Heart left ventricle (tissue), 16 donors: ENCODE results near the gene SSBP3. TPM values are rescaled to one million over a fixed set of nuclear protein-coding genes. Genes with fewer than 3 reads are reported as not detected.
"Not testable (repeated sequence)": the region's sequence is repeated elsewhere in the genome, so short reads cannot be mapped to it uniquely, and the experiment has no call there.

ENCODE experiments used
- ATAC-seq, 4 donors: fragments of 200-7000 bp; cut with Tn5 transposase; one replicate each; pipeline ENCODE4 v1.9.1; 2020 to 2022; ENCODE audit warnings: moderate library complexity in 4 of 4, mild to moderate bottlenecking in 3 of 4, moderate number of reproducible peaks in 1 of 4
- DNase-seq, 5 donors: peaks; one replicate each; pipeline ENCODE4 v3.0.0-alpha.2; 2020
- H3K27ac ChIP-seq, 12 donors: fragments of 200-600 bp; sonication (generic) in 4 of 12; one replicate each; pipeline versions ENCODE4 v1.5.0 to v1.8.0; 2016 to 2022; ENCODE audit warnings: mild to moderate bottlenecking in 2 of 12
- H3K27me3 ChIP-seq, 9 donors: fragments of 200-600 bp; sonication (generic) in 2 of 9; one replicate each; pipeline versions ENCODE4 v1.5.1 to v1.8.0; 2016 to 2022; ENCODE audit warnings: mild to moderate bottlenecking in 3 of 9
- H3K36me3 ChIP-seq, 9 donors: fragments of 200-600 bp; sonication (generic) in 2 of 9; one replicate each; pipeline versions ENCODE4 v1.5.0 to v1.8.0; 2018 to 2022; ENCODE audit warnings: mild to moderate bottlenecking in 2 of 9
- H3K4me1 ChIP-seq, 12 donors: fragments of 200-600 bp; sonication (generic) in 4 of 12; one replicate each; pipeline versions ENCODE4 v1.5.0 to v1.8.0; 2016 to 2022; ENCODE audit warnings: mild to moderate bottlenecking in 3 of 12
- H3K4me3 ChIP-seq, 12 donors: fragments of 200-600 bp; sonication (generic) in 4 of 12; one replicate each; pipeline versions ENCODE4 v1.5.0 to v1.8.0; 2017 to 2022; ENCODE audit warnings: mild to moderate bottlenecking in 9 of 12, moderate library complexity in 4 of 12
- H3K9me3 ChIP-seq, 12 donors: fragments of 200-600 bp; sonication (generic) in 4 of 12; one replicate each; pipeline versions ENCODE4 v1.5.0 to v1.8.0; 2016 to 2022; ENCODE audit warnings: mild to moderate bottlenecking in 1 of 12
- CTCF ChIP-seq, 12 donors: fragments of 200-600 bp; sonication (generic) in 4 of 12; IDR thresholded peaks; one replicate each; pipeline versions ENCODE4 v1.5.0 to v1.8.0; 2018 to 2022; ENCODE audit warnings: antibody characterized with exemption in 12 of 12, mild to moderate bottlenecking in 5 of 12
- POLR2A ChIP-seq, 2 donors: fragments of 450-650 bp; IDR thresholded peaks; one replicate each; pipeline ENCODE4 v1.6.1; 2017; ENCODE audit warnings: antibody characterized with exemption in 2 of 2, mild to moderate bottlenecking in 2 of 2, moderate library complexity in 2 of 2
- WGBS, 4 donors: extraction: QIAGEN DNeasy Blood & Tissue Kit in 2 of 4; methylation state at CpG; one replicate each; pipeline versions ENCODE4 v1.1.5 to v1.1.7; 2013 to 2018; 5-methylcytosine and 5-hydroxymethylcytosine counted together
- intact Hi-C, 10 donors: fragments of 100-400 bp; cut with DNase I; formaldehyde crosslinking; loops; one replicate each; pipeline versions ENCODE4 v1.11.1 to v1.14.2; 2022
- polyA plus RNA-seq, 2 donors: library from polyadenylated mRNA; stranded (reverse); fragments of 200-250 nt; gene quantifications; one replicate each; pipeline ENCODE4 v1.2.3, GENCODE V29; 2013
- total RNA-seq, 9 donors: library from RNA; depleted of rRNA in 2 of 9; stranded (reverse); fragments of >200 nt in 2 of 9; fragmentation: NEBNext Ultra II Directional in 3 of 9; extraction: Animal tissue kit (Norgen Biotek cat#: 25700) in 3 of 9; gene quantifications; one replicate each; pipeline versions ENCODE4 v1.1.0 to v1.2.4, GENCODE V29; 2016 to 2023
- donor health status: ischemic (EF 13 %, LVEDD 7.1; RV severe dilation, severe dysfunction).
- donor health status: healthy with polysubstance abuse.
- donor health status: DM: no; HTN: yes; CAD: no.
- donor health status: DM: no; HTN: no; CAD: no.
- donor health status: ischemic (EF 25% LVEDD 6.9; RV normal size, moderate dysfunction).
- donor health status: ischemic (EF 25% LVEDD 5.7; RV mildly dilated, moderate dysfunction).
- donor health status: healthy.
- donor health status: DM: yes; HTN: yes; CAD: no.
- donor health status: ischemic (EF 35%, LVEDD 5.7; RV mildly dilated, moderate dysfunction).
- donor health status: nonischemic (EF 11% LVEDD 7.7; RV severe dilation, severe dysfunction).
- donor health status: DM: yes; HTN: yes; CAD: no.
- donor health status: PGD.
- donor health status: ischemic (EF 29% LVEDD 5.4; RV normal size, mild dysfunction).
- donor health status: nonischemic (EF 23%, LVEDD 6.1; RV moderate dilation, normal function).

The SSBP3 gene
- total and polyA plus RNA-seq, 11 donors, result 20.8 to 61.8 (median 48.1) TPM

- H3K27me3 ChIP-seq, result no peaks in the 10 kb centered on the region
- H3K36me3 ChIP-seq, result peaks cover 0 to 75% (median 52%) of the 10 kb centered on the region in 9 donors
- DNase-seq (no peak), ATAC-seq (no peak)
- H3K27ac ChIP-seq, result no peak overlapping the region
- intact Hi-C loops, result no loop called here
- peaks cover 0 to 7% (median 0%) of the 10 kb centered on the region in 12 donors for H3K4me1 ChIP-seq
- 92 to 96% (median 95%) methylated on average over 5 of the region's 5 CpGs for WGBS, 4 donors
- no peaks in the 10 kb centered on the region for H3K9me3 ChIP-seq
- TF ChIP-seq CTCF (IDR thresholded peaks at IDR 0.05) (no peak), POLR2A (IDR thresholded peaks at IDR 0.05) (no peak)
- H3K4me3 ChIP-seq, result no peak overlapping the region
Observed at GRCh38 chr1:54239035-54239383, 167.2 kb downstream of the SSBP3 start.

GRCh38 chr1:54238353-54239034 lies 167.7 kb downstream of the SSBP3 start:
- Histone ChIP-seq H3K4me1 (peaks cover 0 to 7% (median 0%) of the 10 kb centered on the region in 12 donors), H3K36me3 (peaks cover 0 to 75% (median 51%) of the 10 kb centered on the region in 9 donors), H3K9me3 (no peaks in the 10 kb centered on the region), H3K27ac (no peak overlapping the region), H3K4me3 (no peak overlapping the region), H3K27me3 (no peaks in the 10 kb centered on the region)
- ATAC-seq (no peak), DNase-seq (no peak)
- 88 to 91% (median 90%) methylated on average over 12 of the region's 12 CpGs for WGBS, 4 donors
- no peak for TF ChIP-seq CTCF (IDR thresholded peaks at IDR 0.05)
- TF ChIP-seq POLR2A (IDR thresholded peaks at IDR 0.05), result no peak
- intact Hi-C loops, result no loop called here

GRCh38 chr1:54237586-54237985 lies 168.6 kb downstream of the SSBP3 start:
- no peak for TF ChIP-seq POLR2A (IDR thresholded peaks at IDR 0.05)
- TF ChIP-seq CTCF (IDR thresholded peaks at IDR 0.05), result no peak
- Histone ChIP-seq H3K9me3 (no peaks in the 10 kb centered on the region), H3K4me3 (no peak overlapping the region), H3K4me1 (peaks cover 0 to 7% (median 0%) of the 10 kb centered on the region in 12 donors), H3K36me3 (peaks cover 0 to 69% (median 44%) of the 10 kb centered on the region in 9 donors), H3K27me3 (no peaks in the 10 kb centered on the region), H3K27ac (no peak overlapping the region)
- DNase-seq, result no peak
- WGBS, 4 donors, result 90 to 98% (median 93%) methylated on average over 5 to 10 of the region's 10 CpGs
- no peak for ATAC-seq
- intact Hi-C loops, result no loop called here

GRCh38 chr1:54234284-54234683 lies 171.9 kb downstream of the SSBP3 start:
- 78 to 85% (median 82%) methylated on average over 2 of the region's 2 CpGs for WGBS, 4 donors
- DNase-seq (no peak), ATAC-seq (no peak)
- H3K4me1 ChIP-seq, result peaks cover 0 to 6% (median 2%) of the 10 kb centered on the region in 12 donors
- intact Hi-C loops, result no loop called here
- no peaks in the 10 kb centered on the region for H3K9me3 ChIP-seq
- no peak overlapping the region for H3K4me3 ChIP-seq
- no peaks in the 10 kb centered on the region for H3K27me3 ChIP-seq
- peaks cover 0 to 46% (median 28%) of the 10 kb centered on the region in 9 donors for H3K36me3 ChIP-seq
- no peak overlapping the region for H3K27ac ChIP-seq
- TF ChIP-seq POLR2A (IDR thresholded peaks at IDR 0.05) (no peak), CTCF (IDR thresholded peaks at IDR 0.05) (no peak)

- intact Hi-C loops, H3K27ac ChIP-seq, H3K9me3 ChIP-seq, H3K27me3 ChIP-seq, H3K4me3 ChIP-seq, DNase-seq, ATAC-seq: not testable (repeated sequence)
- Histone ChIP-seq H3K4me1 (peaks cover 0 to 12% (median 4%) of the 10 kb centered on the region in 12 donors), H3K36me3 (peaks cover 0 to 37% (median 28%) of the 10 kb centered on the region in 9 donors)
- 98 to 100% (median 98%) methylated on average over 9 to 33 of the region's 33 CpGs; no CpG with 5 or more reads in 1 of the 4 donors for WGBS, 4 donors
Observed at GRCh38 chr1:54233196-54233595, 173.0 kb downstream of the SSBP3 start.
